Suprapubic skin (tissue), 4 donors: Measurements from ENCODE around the gene MAML2. TPM values are rescaled to one million over a fixed set of nuclear protein-coding genes. Genes with fewer than 3 reads are reported as not detected.

Experiments used
- DNase-seq, 2 donors: peaks; one replicate each; pipeline ENCODE4 v3.0.0-alpha.2; 2019; ENCODE audit warnings: low spot score in 2 of 2
- H3K27ac ChIP-seq: fragments of 200-600 bp; sonication (generic); one replicate; pipeline ENCODE4 v1.5.1; 2019
- H3K27me3 ChIP-seq: fragments of 200-600 bp; sonication (generic); one replicate; pipeline ENCODE4 v1.5.1; 2019
- H3K36me3 ChIP-seq: fragments of 200-600 bp; sonication (generic); one replicate; pipeline ENCODE4 v1.5.1; 2019
- H3K4me1 ChIP-seq: fragments of 200-600 bp; sonication (generic); one replicate; pipeline ENCODE4 v1.5.1; 2019
- H3K4me3 ChIP-seq: fragments of 200-600 bp; sonication (generic); one replicate; pipeline ENCODE4 v1.5.1; 2019; ENCODE audit warnings: mild to moderate bottlenecking
- H3K9me3 ChIP-seq: fragments of 200-600 bp; sonication (generic); one replicate; pipeline ENCODE4 v1.5.1; 2019
- EP300 ChIP-seq: sonication (generic); formaldehyde crosslinking; IDR thresholded peaks from one replicate; pipeline ENCODE4 v1.6.1; 2017; ENCODE audit warnings: antibody characterized with exemption
- POLR2A ChIP-seq, 2 donors: fragments of 450-650 bp; IDR thresholded peaks; one replicate each; pipeline ENCODE4 v1.6.1; 2017; ENCODE audit warnings: antibody characterized with exemption in 2 of 2, mild to moderate bottlenecking in 2 of 2, moderate library complexity in 2 of 2
- POLR2AphosphoS5 ChIP-seq, 3 donors: sonication (generic); formaldehyde crosslinking; IDR thresholded peaks; one replicate each; pipeline ENCODE4 v1.6.1; 2017; ENCODE audit warnings: antibody characterized with exemption in 3 of 3
- WGBS: methylation state at CpG from one replicate; pipeline ENCODE4 v1.1.5; 2018; 5-methylcytosine and 5-hydroxymethylcytosine counted together
- total RNA-seq, 4 donors: library from RNA; depleted of rRNA; stranded (reverse); fragments of >200 nt; gene quantifications; one replicate each; pipeline ENCODE4 v1.1.0, GENCODE V29; 2016
- TF ChIP-seq, protein P1 (sequence below), 2 donors: fragments of 200-600 bp in 1 of 2; fragments of 450-650 bp in 1 of 2; sonication (generic) in 1 of 2; IDR thresholded peaks; one replicate each; pipeline ENCODE4 v1.5.1; 2016 to 2019; ENCODE audit warnings: antibody characterized with exemption in 2 of 2, mild to moderate bottlenecking in 1 of 2, moderate library complexity in 1 of 2

MAML2 gene
- total RNA-seq, 4 donors from 2014 or later: 24.9 to 44.4 (median 30.9) TPM

DNA sequence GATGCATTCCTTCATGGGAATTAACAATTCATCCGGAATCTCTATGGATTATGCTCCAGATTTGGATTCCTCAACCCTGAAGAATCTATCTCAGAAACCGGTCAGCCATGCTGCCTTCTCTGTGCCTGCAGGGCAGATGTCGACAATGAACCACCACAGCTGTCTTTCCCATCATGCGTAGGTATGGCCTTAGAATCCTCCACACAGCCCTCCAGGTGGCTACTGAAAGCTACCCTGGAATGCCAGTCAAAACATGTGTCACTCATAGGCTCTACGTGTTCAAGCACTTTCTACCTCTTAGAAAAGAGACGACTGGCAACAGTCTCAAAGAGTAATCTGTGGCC is 19.4 kb downstream of the MAML2 start:
- Histone ChIP-seq H3K27ac (no peak overlapping the region), H3K4me3 (no peak overlapping the region), H3K27me3 (no peaks in the 10 kb centered on the region), H3K9me3 (no peaks in the 10 kb centered on the region), H3K4me1 (peaks cover 48% of the 10 kb centered on the region), H3K36me3 (no peaks in the 10 kb centered on the region)
- WGBS: 93% methylated on average over 6 of the region's 6 CpGs
- TF ChIP-seq EP300 (no peak), POLR2A (IDR thresholded peaks at IDR 0.05) (no peak), POLR2AphosphoS5 (IDR thresholded peaks at IDR 0.05) (no peak)
- TF ChIP-seq, protein P1, sequence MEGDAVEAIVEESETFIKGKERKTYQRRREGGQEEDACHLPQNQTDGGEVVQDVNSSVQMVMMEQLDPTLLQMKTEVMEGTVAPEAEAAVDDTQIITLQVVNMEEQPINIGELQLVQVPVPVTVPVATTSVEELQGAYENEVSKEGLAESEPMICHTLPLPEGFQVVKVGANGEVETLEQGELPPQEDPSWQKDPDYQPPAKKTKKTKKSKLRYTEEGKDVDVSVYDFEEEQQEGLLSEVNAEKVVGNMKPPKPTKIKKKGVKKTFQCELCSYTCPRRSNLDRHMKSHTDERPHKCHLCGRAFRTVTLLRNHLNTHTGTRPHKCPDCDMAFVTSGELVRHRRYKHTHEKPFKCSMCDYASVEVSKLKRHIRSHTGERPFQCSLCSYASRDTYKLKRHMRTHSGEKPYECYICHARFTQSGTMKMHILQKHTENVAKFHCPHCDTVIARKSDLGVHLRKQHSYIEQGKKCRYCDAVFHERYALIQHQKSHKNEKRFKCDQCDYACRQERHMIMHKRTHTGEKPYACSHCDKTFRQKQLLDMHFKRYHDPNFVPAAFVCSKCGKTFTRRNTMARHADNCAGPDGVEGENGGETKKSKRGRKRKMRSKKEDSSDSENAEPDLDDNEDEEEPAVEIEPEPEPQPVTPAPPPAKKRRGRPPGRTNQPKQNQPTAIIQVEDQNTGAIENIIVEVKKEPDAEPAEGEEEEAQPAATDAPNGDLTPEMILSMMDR (IDR thresholded peaks at IDR 0.05): no peak
- no peak for DNase-seq

DNA sequence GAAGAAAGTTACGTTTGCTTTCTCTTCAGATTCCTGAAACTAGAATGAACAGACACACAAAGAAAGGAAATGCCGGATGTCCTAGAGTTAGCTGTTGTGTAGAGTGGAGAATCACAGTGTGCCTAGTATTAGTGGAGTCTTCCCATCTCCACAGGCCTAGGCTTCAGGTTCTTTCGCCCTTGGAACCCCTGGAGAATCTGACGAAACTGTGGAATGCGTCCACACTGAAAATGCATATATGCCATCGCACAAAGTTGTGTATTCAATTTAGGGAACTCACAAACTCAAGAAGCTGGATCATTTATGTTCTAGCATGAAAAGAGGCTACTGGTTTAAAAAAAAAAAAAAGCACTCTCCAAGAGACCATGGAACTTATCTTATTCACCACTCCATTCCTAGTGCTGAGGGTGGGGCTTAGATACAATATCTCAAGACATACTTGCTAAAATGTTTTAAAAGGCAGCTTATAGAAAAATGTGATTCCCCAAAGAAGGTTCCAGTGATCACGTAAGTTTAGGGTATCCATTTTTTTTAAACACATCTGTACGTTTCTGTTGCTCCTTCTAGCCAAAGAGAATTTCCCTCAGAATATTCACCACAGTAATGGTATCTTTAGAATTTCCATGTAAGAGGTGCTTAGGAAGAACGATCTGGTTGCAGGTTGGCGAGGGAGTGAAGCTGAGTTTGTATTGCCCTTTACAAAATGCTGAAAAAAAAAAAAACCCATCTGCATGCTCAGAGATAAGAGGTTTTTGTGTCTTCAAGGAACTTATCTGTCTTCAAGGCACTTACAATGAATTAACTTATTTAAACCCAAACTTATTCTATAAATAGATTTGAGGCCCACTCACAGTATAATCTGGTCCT is 20.0 kb downstream of the MAML2 start:
- DNase-seq: no peak
- no peak overlapping the region for H3K4me3 ChIP-seq
- TF ChIP-seq, protein P1 (IDR thresholded peaks at IDR 0.05): no peak
- TF ChIP-seq POLR2A (IDR thresholded peaks at IDR 0.05) (no peak), EP300 (no peak), POLR2AphosphoS5 (IDR thresholded peaks at IDR 0.05) (no peak)
- H3K36me3 ChIP-seq: no peaks in the 10 kb centered on the region
- H3K27ac ChIP-seq: no peak overlapping the region
- WGBS: 93% methylated on average over 10 of the region's 10 CpGs
- H3K4me1 ChIP-seq: peaks cover 52% of the 10 kb centered on the region
- H3K27me3 ChIP-seq: no peaks in the 10 kb centered on the region
- no peaks in the 10 kb centered on the region for H3K9me3 ChIP-seq

DNA sequence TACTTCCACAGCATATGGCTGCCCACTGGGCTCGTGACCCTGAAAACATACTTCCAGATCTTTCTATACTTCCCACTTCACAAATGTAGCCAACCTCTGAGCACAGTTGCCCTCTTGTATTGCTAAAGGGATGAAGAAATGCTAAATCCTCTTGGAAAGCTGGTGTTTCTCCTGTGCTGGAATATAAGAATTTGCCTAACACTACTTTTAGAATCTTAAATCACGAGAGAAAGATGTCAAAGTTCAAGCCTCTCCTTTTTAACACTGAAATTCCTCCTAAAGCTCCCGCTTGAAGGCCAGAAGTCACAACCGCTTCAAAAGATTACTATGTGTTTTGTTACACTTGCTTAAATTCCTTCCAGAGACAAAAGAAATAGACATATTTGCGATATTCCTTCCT is 21.9 kb downstream of the MAML2 start:
- H3K27me3 ChIP-seq: no peaks in the 10 kb centered on the region
- no peak overlapping the region for H3K4me3 ChIP-seq
- H3K9me3 ChIP-seq: no peaks in the 10 kb centered on the region
- DNase-seq: no peak
- no peak overlapping the region for H3K27ac ChIP-seq
- 82% methylated on average over 5 of the region's 5 CpGs for WGBS
- H3K36me3 ChIP-seq: no peaks in the 10 kb centered on the region
- TF ChIP-seq EP300 (no peak), POLR2A (IDR thresholded peaks at IDR 0.05) (no peak), POLR2AphosphoS5 (IDR thresholded peaks at IDR 0.05) (no peak)
- TF ChIP-seq, protein P1 (IDR thresholded peaks at IDR 0.05): no peak
- H3K4me1 ChIP-seq: peaks cover 71% of the 10 kb centered on the region

DNA sequence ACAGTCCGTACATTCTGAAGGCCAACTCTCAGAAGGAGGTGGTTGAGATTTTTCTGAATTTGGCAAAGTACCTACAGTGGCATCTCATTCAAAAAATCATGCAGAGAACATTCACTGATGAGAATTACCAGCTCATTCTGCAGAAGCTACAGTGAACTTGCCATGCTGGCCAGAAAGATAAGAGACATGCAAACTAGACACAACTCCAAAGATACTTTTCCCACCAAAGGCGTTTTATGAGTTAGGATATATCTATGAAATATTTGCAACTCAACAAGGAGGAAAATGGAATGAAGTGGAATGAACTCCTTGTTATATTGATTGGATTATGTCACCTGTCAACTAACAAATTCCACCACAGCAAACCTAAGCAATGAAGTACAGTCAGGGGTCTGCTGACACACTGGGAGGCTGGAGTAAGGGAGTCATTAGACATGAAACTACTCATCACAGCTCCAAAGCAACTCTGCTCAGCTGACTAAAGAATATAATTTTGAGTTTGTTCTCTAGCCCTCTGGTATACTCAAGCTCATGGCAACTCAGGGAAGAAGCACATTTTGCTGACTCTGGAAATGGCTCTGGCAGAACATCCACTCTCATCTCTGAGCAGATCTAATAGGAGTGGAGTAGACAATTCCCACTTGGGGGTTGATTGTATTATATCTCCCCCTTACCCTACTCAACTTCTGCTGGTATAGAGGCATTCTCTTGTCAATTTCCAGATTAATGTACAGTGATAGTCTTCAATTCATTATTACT is 22.9 kb downstream of the MAML2 start:
- H3K4me3 ChIP-seq: no peak overlapping the region
- no peak for DNase-seq
- TF ChIP-seq, protein P1 (IDR thresholded peaks at IDR 0.05): no peak
- no peak for TF ChIP-seq EP300
- no peak for TF ChIP-seq POLR2AphosphoS5 (IDR thresholded peaks at IDR 0.05)
- no peaks in the 10 kb centered on the region for H3K9me3 ChIP-seq
- 77% methylated on average over 2 of the region's 2 CpGs for WGBS
- H3K36me3 ChIP-seq: no peaks in the 10 kb centered on the region
- no peak overlapping the region for H3K27ac ChIP-seq
- H3K27me3 ChIP-seq: no peaks in the 10 kb centered on the region
- H3K4me1 ChIP-seq: peaks cover 71% of the 10 kb centered on the region

DNA sequence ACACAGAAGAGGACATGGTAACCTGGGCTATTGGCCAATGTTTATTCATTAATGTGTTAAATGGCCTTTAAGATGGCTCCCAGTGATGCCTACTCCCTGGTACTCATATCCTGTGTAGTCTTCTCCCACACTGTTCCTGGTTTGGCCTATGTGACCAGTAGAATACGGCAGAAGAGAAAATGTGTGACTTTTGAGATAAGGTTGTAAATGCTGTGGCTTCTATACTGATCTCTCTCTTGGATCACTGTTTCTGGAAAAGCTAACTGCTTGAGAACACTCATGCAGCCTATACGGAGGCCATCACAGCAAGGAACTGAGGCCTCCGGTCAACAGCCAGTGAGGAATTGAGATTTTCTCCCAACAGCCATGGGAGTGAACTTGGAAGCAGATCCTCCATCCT is 24.1 kb downstream of the MAML2 start:
- peaks cover 77% of the 10 kb centered on the region for H3K4me1 ChIP-seq
- no peaks in the 10 kb centered on the region for H3K27me3 ChIP-seq
- H3K36me3 ChIP-seq: no peaks in the 10 kb centered on the region
- H3K9me3 ChIP-seq: no peaks in the 10 kb centered on the region
- H3K4me3 ChIP-seq: no peak overlapping the region
- H3K27ac ChIP-seq: no peak overlapping the region
- no peak for DNase-seq
- 90% methylated on average over 3 of the region's 3 CpGs for WGBS
- no peak for TF ChIP-seq EP300
